ENCODE data around the gene BRIP1.

Gene BRIP1

DNA sequence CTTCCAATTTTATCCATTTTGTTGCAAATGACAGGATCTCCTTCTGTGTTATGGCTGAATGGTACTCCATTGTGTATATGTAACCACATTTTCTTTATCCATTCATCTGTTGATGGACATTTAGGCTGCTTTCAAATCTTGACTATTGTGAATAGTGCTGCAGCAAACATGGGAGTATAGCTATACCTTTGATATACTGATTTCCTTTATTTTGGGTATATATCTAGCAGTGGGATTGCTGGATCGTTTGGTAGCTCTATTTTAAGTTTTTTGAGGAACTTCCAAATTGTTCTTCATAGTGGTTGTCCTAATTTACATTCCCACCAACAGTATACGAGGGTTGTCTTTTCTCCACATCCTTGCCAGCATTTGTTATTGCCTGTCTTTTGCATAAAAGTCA lies 67.8 kb downstream of the BRIP1 start:
- no peaks in the 10 kb centered on the region for H3K27me3 ChIP-seq (ENCODE audit: control insufficient read depth, insufficient read depth, low read length)
- H3K9ac ChIP-seq (ENCODE audit: low read depth, low read length) = no peak overlapping the region
- H3K4me1 ChIP-seq (ENCODE audit: control insufficient read depth, insufficient read depth, low read length) = no peaks in the 10 kb centered on the region
- H3K4me2 ChIP-seq (ENCODE audit: low read length) = no peak overlapping the region
- no peaks in the 10 kb centered on the region for H3K9me3 ChIP-seq (replicated peaks; ENCODE audit: low read length)
- H3K4me3 ChIP-seq (ENCODE audit: low read length) = no peak overlapping the region
- H3K36me3 ChIP-seq (ENCODE audit: insufficient read depth, low read length) = no peaks in the 10 kb centered on the region

DNA sequence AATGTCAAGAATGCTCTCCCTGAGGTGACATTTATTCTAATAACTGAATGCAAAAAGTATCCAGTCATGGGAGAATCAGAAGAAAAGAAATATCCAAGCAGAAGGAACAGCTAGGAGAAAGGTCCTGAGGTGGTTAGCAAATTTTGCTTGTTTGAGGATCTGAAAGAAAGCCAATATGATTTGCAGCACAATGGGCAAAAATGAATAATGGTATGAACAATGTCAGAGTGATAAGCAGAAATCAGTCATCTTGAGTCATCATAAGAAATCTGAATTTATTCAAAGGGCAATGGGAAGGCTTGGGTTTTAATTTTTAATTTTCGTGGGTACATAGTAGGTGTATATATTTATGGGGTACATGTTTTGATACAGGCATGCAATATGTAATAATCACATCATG lies 68.5 kb downstream of the BRIP1 start:
- Histone ChIP-seq H3K4me2 (ENCODE audit: low read length) (no peak overlapping the region), H3K36me3 (ENCODE audit: insufficient read depth, low read length) (no peaks in the 10 kb centered on the region), H3K9ac (ENCODE audit: low read depth, low read length) (no peak overlapping the region), H3K4me1 (ENCODE audit: control insufficient read depth, insufficient read depth, low read length) (no peaks in the 10 kb centered on the region), H3K4me3 (ENCODE audit: low read length) (no peak overlapping the region), H3K9me3 (replicated peaks; ENCODE audit: low read length) (no peaks in the 10 kb centered on the region), H3K27me3 (ENCODE audit: control insufficient read depth, insufficient read depth, low read length) (no peaks in the 10 kb centered on the region)

- Histone ChIP-seq H3K9me3 (replicated peaks; ENCODE audit: low read length) (no peaks in the 10 kb centered on the region), H3K4me2 (ENCODE audit: low read length) (no peak overlapping the region), H3K27me3 (ENCODE audit: control insufficient read depth, insufficient read depth, low read length) (no peaks in the 10 kb centered on the region), H3K4me1 (ENCODE audit: control insufficient read depth, insufficient read depth, low read length) (no peaks in the 10 kb centered on the region), H3K36me3 (ENCODE audit: insufficient read depth, low read length) (no peaks in the 10 kb centered on the region), H3K4me3 (ENCODE audit: low read length) (no peak overlapping the region), H3K9ac (ENCODE audit: low read depth, low read length) (no peak overlapping the region)
Observed at GRCh38 chr17:61794242-61794641, 69.1 kb downstream of the BRIP1 start.

- Histone ChIP-seq H3K9ac (ENCODE audit: low read depth, low read length) (no peak overlapping the region), H3K4me1 (ENCODE audit: control insufficient read depth, insufficient read depth, low read length) (no peaks in the 10 kb centered on the region), H3K27me3 (ENCODE audit: control insufficient read depth, insufficient read depth, low read length) (no peaks in the 10 kb centered on the region), H3K36me3 (ENCODE audit: insufficient read depth, low read length) (no peaks in the 10 kb centered on the region), H3K4me2 (ENCODE audit: low read length) (no peak overlapping the region), H3K4me3 (ENCODE audit: low read length) (no peak overlapping the region), H3K9me3 (replicated peaks; ENCODE audit: low read length) (no peaks in the 10 kb centered on the region)
Observed at GRCh38 chr17:61793565-61793964, 69.8 kb downstream of the BRIP1 start.

DNA sequence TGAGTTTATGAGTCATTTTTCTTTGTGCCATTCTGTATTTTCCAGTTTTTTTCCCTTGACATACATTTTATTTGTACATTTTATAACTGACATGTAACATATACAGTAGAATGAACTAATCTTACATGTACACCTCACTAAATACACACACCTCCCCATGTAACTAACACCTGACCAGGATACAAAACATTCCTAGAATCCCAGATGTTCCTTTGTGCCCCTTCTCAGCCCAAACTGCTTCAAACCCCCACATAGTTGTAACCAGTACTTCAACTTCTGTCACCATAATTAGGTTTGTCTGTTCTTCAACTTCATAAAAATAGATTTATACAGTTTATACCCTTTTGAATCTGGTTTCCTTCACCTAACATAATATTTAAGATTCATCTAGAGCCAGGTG lies 73.5 kb downstream of the BRIP1 start:
- no peaks in the 10 kb centered on the region for H3K27me3 ChIP-seq (ENCODE audit: control insufficient read depth, insufficient read depth, low read length)
- H3K4me2 ChIP-seq (ENCODE audit: low read length) = no peak overlapping the region
- H3K4me3 ChIP-seq (ENCODE audit: low read length) = no peak overlapping the region
- H3K4me1 ChIP-seq (ENCODE audit: control insufficient read depth, insufficient read depth, low read length) = no peaks in the 10 kb centered on the region
- H3K36me3 ChIP-seq (ENCODE audit: insufficient read depth, low read length) = no peaks in the 10 kb centered on the region
- no peaks in the 10 kb centered on the region for H3K9me3 ChIP-seq (replicated peaks; ENCODE audit: low read length)
- no peak overlapping the region for H3K9ac ChIP-seq (ENCODE audit: low read depth, low read length)

DNA sequence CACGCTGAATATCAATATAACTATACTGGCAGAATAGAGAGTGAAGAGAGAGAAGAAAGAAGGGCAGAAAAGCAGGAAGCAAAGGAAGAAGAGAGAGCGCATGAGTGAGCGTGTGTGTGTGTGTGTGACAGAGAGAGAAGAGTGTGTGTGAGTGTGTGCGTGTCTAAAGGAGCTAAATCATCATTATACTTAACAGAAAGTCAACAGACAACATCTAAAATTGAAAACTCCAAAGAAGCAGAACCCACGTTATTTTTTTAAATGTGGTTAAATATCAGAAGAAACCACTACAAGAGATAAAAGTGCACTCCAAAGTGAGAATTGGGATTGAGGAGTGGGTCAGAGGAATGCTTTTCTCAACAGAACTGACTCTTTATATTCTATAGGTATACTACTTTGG lies 77.2 kb downstream of the BRIP1 start:
- no peak overlapping the region for H3K9ac ChIP-seq (ENCODE audit: low read depth, low read length)
- H3K4me1 ChIP-seq (ENCODE audit: control insufficient read depth, insufficient read depth, low read length) = no peaks in the 10 kb centered on the region
- no peaks in the 10 kb centered on the region for H3K36me3 ChIP-seq (ENCODE audit: insufficient read depth, low read length)
- H3K27me3 ChIP-seq (ENCODE audit: control insufficient read depth, insufficient read depth, low read length) = no peaks in the 10 kb centered on the region
- no peak overlapping the region for H3K4me3 ChIP-seq (ENCODE audit: low read length)
- H3K4me2 ChIP-seq (ENCODE audit: low read length) = no peak overlapping the region
- no peaks in the 10 kb centered on the region for H3K9me3 ChIP-seq (replicated peaks; ENCODE audit: low read length)

DNA sequence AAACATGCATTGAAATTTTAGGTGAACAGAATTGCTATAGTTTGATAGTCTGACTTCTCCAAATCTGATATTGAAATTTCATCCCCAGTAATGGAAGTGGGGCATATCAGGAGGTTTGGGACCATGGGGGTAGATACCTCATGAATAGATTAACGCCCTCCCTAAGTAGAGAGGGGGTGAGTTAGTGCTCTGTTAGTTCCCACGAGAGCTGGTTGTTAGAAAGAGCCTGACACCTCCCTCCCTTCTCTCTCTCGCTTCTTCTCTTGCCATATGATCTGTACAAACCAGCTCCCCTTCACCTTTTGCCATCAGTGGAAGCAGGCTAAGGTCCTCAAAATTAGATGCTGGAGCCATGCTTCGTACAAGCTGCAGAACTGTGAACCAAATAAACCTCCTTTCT lies 78.8 kb downstream of the BRIP1 start:
- H3K9ac ChIP-seq (ENCODE audit: low read depth, low read length) = no peak overlapping the region
- no peaks in the 10 kb centered on the region for H3K36me3 ChIP-seq (ENCODE audit: insufficient read depth, low read length)
- H3K4me1 ChIP-seq (ENCODE audit: control insufficient read depth, insufficient read depth, low read length) = no peaks in the 10 kb centered on the region
- H3K9me3 ChIP-seq (replicated peaks; ENCODE audit: low read length) = no peaks in the 10 kb centered on the region
- H3K27me3 ChIP-seq (ENCODE audit: control insufficient read depth, insufficient read depth, low read length) = no peaks in the 10 kb centered on the region
- H3K4me2 ChIP-seq (ENCODE audit: low read length) = no peak overlapping the region
- H3K4me3 ChIP-seq (ENCODE audit: low read length) = no peak overlapping the region

DNA sequence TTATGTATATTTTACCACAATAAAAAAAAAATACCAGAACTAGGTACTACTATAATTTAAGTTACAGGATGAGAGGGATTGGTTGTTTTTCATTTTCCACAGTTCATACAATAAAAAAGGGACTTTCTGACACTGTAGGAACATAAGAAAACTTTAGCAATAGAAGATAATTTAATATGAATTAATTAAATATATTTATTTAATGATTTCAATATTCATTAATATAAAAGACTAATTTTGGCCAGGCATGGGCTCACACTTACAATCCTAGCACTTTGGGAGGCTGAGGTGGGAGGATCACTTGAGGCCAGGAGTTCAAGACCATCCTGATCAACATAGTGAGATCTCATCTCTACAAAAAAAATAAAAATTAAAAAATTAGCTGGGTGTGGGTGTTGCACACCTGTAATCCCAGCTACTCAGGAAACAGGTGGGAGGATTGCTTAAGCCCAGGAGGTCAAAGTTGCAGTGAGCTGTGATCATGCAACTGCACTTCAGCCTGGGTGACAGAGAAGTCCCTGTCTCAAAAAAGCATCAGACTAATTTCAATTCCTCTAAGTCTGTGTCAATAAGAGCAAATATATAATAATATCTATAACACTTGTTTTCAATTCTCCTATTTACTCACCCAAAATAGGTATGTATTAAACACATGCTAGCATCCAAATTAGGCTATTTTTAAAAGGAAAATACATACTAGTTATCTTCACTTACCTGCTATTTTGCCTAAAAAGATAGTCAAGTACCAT lies 79.6 kb downstream of the BRIP1 start:
- H3K4me3 ChIP-seq (ENCODE audit: low read length) = no peak overlapping the region
- H3K4me2 ChIP-seq (ENCODE audit: low read length) = no peak overlapping the region
- no peaks in the 10 kb centered on the region for H3K4me1 ChIP-seq (ENCODE audit: control insufficient read depth, insufficient read depth, low read length)
- H3K36me3 ChIP-seq (ENCODE audit: insufficient read depth, low read length) = no peaks in the 10 kb centered on the region
- H3K9ac ChIP-seq (ENCODE audit: low read depth, low read length) = no peak overlapping the region
- H3K9me3 ChIP-seq (replicated peaks; ENCODE audit: low read length) = no peaks in the 10 kb centered on the region
- H3K27me3 ChIP-seq (ENCODE audit: control insufficient read depth, insufficient read depth, low read length) = no peaks in the 10 kb centered on the region

- no peaks in the 10 kb centered on the region for H3K36me3 ChIP-seq (ENCODE audit: insufficient read depth, low read length)
- H3K9me3 ChIP-seq (replicated peaks; ENCODE audit: low read length) = no peaks in the 10 kb centered on the region
- no peaks in the 10 kb centered on the region for H3K27me3 ChIP-seq (ENCODE audit: control insufficient read depth, insufficient read depth, low read length)
- H3K4me2 ChIP-seq (ENCODE audit: low read length) = no peak overlapping the region
- H3K9ac ChIP-seq (ENCODE audit: low read depth, low read length) = no peak overlapping the region
- no peaks in the 10 kb centered on the region for H3K4me1 ChIP-seq (ENCODE audit: control insufficient read depth, insufficient read depth, low read length)
- no peak overlapping the region for H3K4me3 ChIP-seq (ENCODE audit: low read length)
Observed at GRCh38 chr17:61783120-61783519, 80.2 kb downstream of the BRIP1 start.

- Histone ChIP-seq H3K9ac (ENCODE audit: low read depth, low read length) (no peak overlapping the region), H3K4me3 (ENCODE audit: low read length) (no peak overlapping the region), H3K4me1 (ENCODE audit: control insufficient read depth, insufficient read depth, low read length) (no peaks in the 10 kb centered on the region), H3K9me3 (replicated peaks; ENCODE audit: low read length) (no peaks in the 10 kb centered on the region), H3K4me2 (ENCODE audit: low read length) (no peak overlapping the region), H3K36me3 (ENCODE audit: insufficient read depth, low read length) (no peaks in the 10 kb centered on the region), H3K27me3 (ENCODE audit: control insufficient read depth, insufficient read depth, low read length) (no peaks in the 10 kb centered on the region)
Observed at GRCh38 chr17:61782683-61783082, 80.6 kb downstream of the BRIP1 start.

DNA sequence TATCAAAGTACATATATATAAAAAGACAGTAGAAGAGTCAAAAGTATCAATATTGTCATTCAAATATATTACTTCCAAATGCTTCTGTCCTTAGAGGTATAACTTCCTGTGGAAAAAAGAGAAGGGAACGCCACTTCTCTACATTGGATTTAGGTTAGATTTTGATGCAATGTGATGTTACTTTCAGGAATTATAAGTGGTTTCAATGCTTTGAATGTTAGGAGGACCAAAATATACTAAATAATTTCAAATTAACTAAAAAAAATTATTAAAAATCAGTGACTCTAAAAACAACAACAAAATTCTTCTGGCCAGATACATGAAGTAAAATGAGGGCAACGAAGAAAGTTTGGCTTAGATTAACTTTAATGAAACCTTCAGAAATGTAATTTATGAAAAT lies 88.0 kb downstream of the BRIP1 start:
- Histone ChIP-seq H3K4me3 (ENCODE audit: low read length) (no peak overlapping the region), H3K4me2 (ENCODE audit: low read length) (no peak overlapping the region), H3K27me3 (ENCODE audit: control insufficient read depth, insufficient read depth, low read length) (no peaks in the 10 kb centered on the region), H3K4me1 (ENCODE audit: control insufficient read depth, insufficient read depth, low read length) (no peaks in the 10 kb centered on the region), H3K9me3 (replicated peaks; ENCODE audit: low read length) (peaks cover 5% of the 10 kb centered on the region), H3K9ac (ENCODE audit: low read depth, low read length) (no peak overlapping the region), H3K36me3 (ENCODE audit: insufficient read depth, low read length) (no peaks in the 10 kb centered on the region)

- H3K36me3 ChIP-seq (ENCODE audit: insufficient read depth, low read length) = no peaks in the 10 kb centered on the region
- peaks cover 5% of the 10 kb centered on the region for H3K9me3 ChIP-seq (replicated peaks; ENCODE audit: low read length)
- no peak overlapping the region for H3K4me3 ChIP-seq (ENCODE audit: low read length)
- H3K4me2 ChIP-seq (ENCODE audit: low read length) = no peak overlapping the region
- H3K27me3 ChIP-seq (ENCODE audit: control insufficient read depth, insufficient read depth, low read length) = no peaks in the 10 kb centered on the region
- no peak overlapping the region for H3K9ac ChIP-seq (ENCODE audit: low read depth, low read length)
- no peaks in the 10 kb centered on the region for H3K4me1 ChIP-seq (ENCODE audit: control insufficient read depth, insufficient read depth, low read length)
Observed at GRCh38 chr17:61774724-61775123, 88.6 kb downstream of the BRIP1 start.
